Peyer's patch (tissue), 4 donors: ENCODE results near the gene DRAM2. TPM values are rescaled to one million over a fixed set of nuclear protein-coding genes. Genes with fewer than 3 reads are reported as not detected.
A peak's percentile ranks its signal among the peaks of the same experiment; 100 is the strongest.

Experiments used
- DNase-seq, 3 donors: peaks; one replicate each; pipeline ENCODE4 v3.0.0-alpha.2; 2017 to 2019
- H3K27ac ChIP-seq, 4 donors: fragments of 200-600 bp; sonication (generic); one replicate each; pipeline ENCODE4 v1.5.1; 2016 to 2019
- H3K27me3 ChIP-seq, 2 donors: fragments of 200-600 bp; sonication (generic); one replicate each; pipeline ENCODE4 v1.5.1; 2019
- H3K36me3 ChIP-seq, 3 donors: fragments of 200-600 bp; sonication (generic); one replicate each; pipeline ENCODE4 v1.5.1; 2016 to 2019
- H3K4me1 ChIP-seq, 4 donors: fragments of 200-600 bp; sonication (generic); one replicate each; pipeline ENCODE4 v1.5.1; 2016 to 2019
- H3K4me3 ChIP-seq, 4 donors: fragments of 200-600 bp; sonication (generic); 1 replicate in 3 of 4; 2 replicates in 1 of 4; pipeline ENCODE4 v1.5.1; 2016 to 2019; ENCODE audit warnings: mild to moderate bottlenecking in 1 of 4
- H3K9me3 ChIP-seq, 4 donors: fragments of 200-600 bp; sonication (generic); one replicate each; pipeline ENCODE4 v1.5.1; 2016 to 2019; ENCODE audit warnings: mild to moderate bottlenecking in 1 of 4
- CTCF ChIP-seq, 6 experiments: fragments of 450-650 bp in 4 of 6; fragments of 200-600 bp in 2 of 6; sonication (generic) in 1 of 6; IDR thresholded peaks; one replicate each; pipeline ENCODE4 v1.5.1; 2017 to 2019; ENCODE audit warnings: antibody characterized with exemption in 6 of 6, mild to moderate bottlenecking in 3 of 6, moderate library complexity in 1 of 6
- POLR2A ChIP-seq, 2 donors: fragments of 450-650 bp; IDR thresholded peaks; one replicate each; pipeline ENCODE4 v1.5.1; 2017; ENCODE audit warnings: antibody characterized with exemption in 2 of 2, mild to moderate bottlenecking in 2 of 2, moderate library complexity in 2 of 2
- total RNA-seq, 4 donors: library from RNA; depleted of rRNA; stranded (reverse); fragments of >200 nt; gene quantifications; one replicate each; pipeline ENCODE4 v1.1.0, GENCODE V29; 2016

The DRAM2 gene
- 10 to 100 TPM; 28.9 to 64.2 (median 48.5) TPM for total RNA-seq

GRCh38 chr1:111139956-111140679 lies at the start of gene DRAM2, which contains the start of gene CEPT1:
Gene DRAM2, minus strand, starts transcription at chr1:111140093. Its CDS starts 8,539 bp downstream, at chr1:111131554.
Gene CEPT1, plus strand, starts transcription at chr1:111140223. Its CDS starts 7,492 bp downstream, at chr1:111147715.
- H3K27ac ChIP-seq: peak within 1 kb of the TSS; percentile 87 to 95 (median 94)
- TF ChIP-seq POLR2A (IDR thresholded peaks at IDR 0.05) (peak in 1 of 2 donors; percentile 70), CTCF (IDR thresholded peaks at IDR 0.05) (no peak)
- peaks cover 0 to 16% (median 0%) of the 10 kb centered on the region in 3 donors for H3K36me3 ChIP-seq
- H3K9me3 ChIP-seq: no peaks in the 10 kb centered on the region
- DNase-seq: peak; percentile 91 to 99 (median 97)
- H3K4me1 ChIP-seq: peaks cover 0 to 28% (median 9%) of the 10 kb centered on the region in 4 donors
- no peaks in the 10 kb centered on the region for H3K27me3 ChIP-seq
- peak within 1 kb of the TSS; percentile 84 to 99 (median 90) for H3K4me3 ChIP-seq

GRCh38 chr1:111184663-111185062 lies 44.8 kb upstream of the DRAM2 start:
- no peak for DNase-seq
- H3K27ac ChIP-seq: no peak overlapping the region
- TF ChIP-seq POLR2A (IDR thresholded peaks at IDR 0.05) (no peak), CTCF (IDR thresholded peaks at IDR 0.05) (no peak)
- no peak overlapping the region for H3K4me3 ChIP-seq
- no peaks in the 10 kb centered on the region for H3K9me3 ChIP-seq
- H3K27me3 ChIP-seq: no peaks in the 10 kb centered on the region
- no peaks in the 10 kb centered on the region for H3K4me1 ChIP-seq
- H3K36me3 ChIP-seq: peaks cover 0 to 65% (median 0%) of the 10 kb centered on the region in 3 donors

GRCh38 chr1:111183308-111184069 lies 43.6 kb upstream of the DRAM2 start:
- Histone ChIP-seq H3K9me3 (no peaks in the 10 kb centered on the region), H3K27ac (no peak overlapping the region), H3K36me3 (peaks cover 0 to 56% (median 0%) of the 10 kb centered on the region in 3 donors), H3K4me1 (no peaks in the 10 kb centered on the region), H3K4me3 (no peak overlapping the region), H3K27me3 (no peaks in the 10 kb centered on the region)
- no peak for DNase-seq
- TF ChIP-seq POLR2A (IDR thresholded peaks at IDR 0.05) (no peak), CTCF (IDR thresholded peaks at IDR 0.05) (no peak)

GRCh38 chr1:111182052-111182451 lies 42.2 kb upstream of the DRAM2 start:
- no peaks in the 10 kb centered on the region for H3K9me3 ChIP-seq
- no peak for DNase-seq
- no peaks in the 10 kb centered on the region for H3K4me1 ChIP-seq
- no peak for TF ChIP-seq POLR2A (IDR thresholded peaks at IDR 0.05)
- TF ChIP-seq CTCF (IDR thresholded peaks at IDR 0.05): no peak
- H3K27ac ChIP-seq: no peak overlapping the region
- H3K36me3 ChIP-seq: peaks cover 0 to 53% (median 0%) of the 10 kb centered on the region in 3 donors
- H3K4me3 ChIP-seq: no peak overlapping the region
- no peaks in the 10 kb centered on the region for H3K27me3 ChIP-seq

GRCh38 chr1:111179968-111180533 lies 40.2 kb upstream of the DRAM2 start:
- H3K27ac ChIP-seq: no peak overlapping the region

More at GRCh38 chr1:111179968-111180533, 40.2 kb upstream of the DRAM2 start:
- Histone ChIP-seq H3K4me1 (no peaks in the 10 kb centered on the region), H3K36me3 (peaks cover 0 to 42% (median 0%) of the 10 kb centered on the region in 3 donors), H3K27me3 (no peaks in the 10 kb centered on the region), H3K4me3 (no peak overlapping the region), H3K9me3 (no peaks in the 10 kb centered on the region)
- no peak for DNase-seq
- no peak for TF ChIP-seq POLR2A (IDR thresholded peaks at IDR 0.05)
